Measurements from ENCODE around the gene HIVEP2. TPM values are rescaled to one million over a fixed set of nuclear protein-coding genes. Genes with fewer than 3 reads are reported as not detected.

The HIVEP2 gene
- total RNA-seq, 2 experiments from 2014 or later: 45.8 to 49.7 TPM

DNA sequence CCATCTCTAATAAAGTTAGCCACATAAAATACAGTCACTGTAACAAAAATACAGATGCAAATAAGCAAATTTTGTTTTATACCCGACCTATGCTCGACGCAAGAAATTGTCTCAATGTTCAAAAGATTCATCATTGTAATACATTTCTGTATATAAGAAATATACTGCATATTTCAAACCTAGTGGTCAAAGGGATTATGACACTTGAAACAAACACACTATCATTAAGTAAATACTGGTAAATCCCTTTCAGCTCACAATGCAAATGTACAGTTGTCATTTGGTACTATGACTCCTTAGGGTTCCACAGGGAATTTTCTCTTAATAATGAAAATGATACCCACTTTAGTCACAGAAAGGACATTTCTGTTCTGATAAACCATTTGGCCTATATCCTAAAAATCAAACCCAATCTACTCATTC, 2.2 kb downstream of the HIVEP2 start:
- peaks cover 50% of the 10 kb centered on the region for H3K4me1 Mint-ChIP-seq
- no peaks in the 10 kb centered on the region for H3K9me3 Mint-ChIP-seq
- ATAC-seq (ENCODE audit: low read depth) (no peak), DNase-seq (no peak)
- no peaks in the 10 kb centered on the region for H3K27me3 Mint-ChIP-seq
- peak overlapping the region; percentile 100 for H3K4me3 Mint-ChIP-seq
- H3K27ac Mint-ChIP-seq: peak overlapping the region; percentile 100
- POLR2A ChIA-PET: interaction anchor here (1.0 to 5.2 kb wide), 10 partner anchors 8 to 123 kb away, joined by 3 to 46 read pairs (median 6); no protein-coding TSS in a partner anchor
- H3K36me3 Mint-ChIP-seq: peaks cover 3% of the 10 kb centered on the region

DNA sequence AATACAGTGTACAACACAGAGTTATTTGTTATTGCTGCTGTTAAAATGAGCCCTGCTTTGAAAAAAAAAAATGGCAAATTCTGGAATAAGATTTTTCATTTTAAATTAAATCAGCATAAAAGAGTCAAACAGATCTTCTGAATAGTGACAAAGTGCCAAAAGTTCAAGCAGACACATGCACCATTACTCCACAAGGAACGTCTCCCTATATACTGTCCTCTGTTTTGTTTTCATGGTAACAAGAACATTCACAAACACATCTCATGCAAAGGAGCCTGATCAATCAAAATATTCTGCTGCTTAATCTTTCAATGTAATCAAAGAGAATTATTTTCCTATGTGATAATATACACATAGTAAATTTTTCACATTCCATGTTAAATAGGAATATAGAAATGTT, 2.7 kb downstream of the HIVEP2 start:
- ATAC-seq (ENCODE audit: low read depth) (no peak), DNase-seq (no peak)
- POLR2A ChIA-PET: interaction anchor here (1.9 to 5.2 kb wide), 3 partner anchors 15 to 100 kb away, joined by 11 to 46 read pairs (median 13); no protein-coding TSS in a partner anchor

DNA sequence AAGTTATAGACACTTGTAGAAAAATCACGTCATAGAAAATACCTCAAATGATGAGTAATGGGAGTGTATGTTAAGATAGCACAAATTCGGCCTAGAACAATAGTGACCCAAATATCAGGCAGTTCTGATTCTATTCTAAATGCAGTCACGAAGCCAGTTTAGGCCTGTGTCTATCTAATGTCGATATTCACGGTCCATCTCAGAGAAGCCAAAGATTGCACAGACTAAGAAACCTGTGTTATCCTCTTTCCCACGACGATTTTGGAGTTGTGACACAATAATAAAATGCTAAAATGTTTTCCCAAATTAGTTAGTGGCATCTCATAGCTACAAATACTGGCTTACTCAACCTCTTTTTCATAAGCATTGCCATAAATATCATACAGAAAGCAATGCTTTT, 4.0 kb downstream of the HIVEP2 start:
- Mint-ChIP-seq H3K4me1 (peaks cover 52% of the 10 kb centered on the region), H3K4me3 (peak overlapping the region; percentile 100), H3K36me3 (peaks cover 5% of the 10 kb centered on the region), H3K27me3 (no peaks in the 10 kb centered on the region), H3K9me3 (no peaks in the 10 kb centered on the region), H3K27ac (peak overlapping the region; percentile 64)
- POLR2A ChIA-PET: interaction anchor here (5.2 kb wide), 1 partner anchor 13 kb away, joined by 46 read pairs; no protein-coding TSS in a partner anchor
- DNase-seq (no peak), ATAC-seq (ENCODE audit: low read depth) (no peak)

More for the DNA sequence above, 2.7 kb downstream of the HIVEP2 start:
- H3K27ac Mint-ChIP-seq: peak overlapping the region; percentile 100
- peaks cover 51% of the 10 kb centered on the region for H3K4me1 Mint-ChIP-seq
- H3K9me3 Mint-ChIP-seq: no peaks in the 10 kb centered on the region
- no peaks in the 10 kb centered on the region for H3K27me3 Mint-ChIP-seq
- H3K4me3 Mint-ChIP-seq: peak overlapping the region; percentile 100
- peaks cover 3% of the 10 kb centered on the region for H3K36me3 Mint-ChIP-seq

DNA sequence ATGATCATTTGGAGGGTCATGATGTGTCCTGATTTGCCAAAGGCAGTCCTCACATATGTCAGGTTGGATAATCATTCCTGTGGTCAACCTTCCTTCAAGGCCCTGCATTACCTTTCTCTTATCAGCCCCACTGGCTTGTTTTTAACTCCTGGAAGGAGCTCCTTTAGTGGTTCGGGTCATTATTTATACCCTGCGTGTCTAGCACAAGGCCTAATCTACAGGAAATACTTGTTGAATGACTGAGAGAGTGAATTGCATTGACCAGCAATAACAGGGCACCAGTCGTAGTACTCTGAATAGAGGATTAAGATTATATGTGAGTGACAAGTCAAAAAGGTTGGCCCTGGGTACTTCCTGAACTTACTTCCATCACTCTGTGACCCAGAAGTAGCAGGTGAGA, 4.5 kb downstream of the HIVEP2 start:
- H3K36me3 Mint-ChIP-seq: peaks cover 6% of the 10 kb centered on the region
- peak overlapping the region; percentile 64 for H3K27ac Mint-ChIP-seq
- H3K9me3 Mint-ChIP-seq: no peaks in the 10 kb centered on the region
- peak overlapping the region; percentile 100 for H3K4me3 Mint-ChIP-seq
- ATAC-seq (ENCODE audit: low read depth): no peak
- peaks cover 56% of the 10 kb centered on the region for H3K4me1 Mint-ChIP-seq
- POLR2A ChIA-PET: interaction anchor here (5.2 kb wide), 1 partner anchor 13 kb away, joined by 46 read pairs; no protein-coding TSS in a partner anchor
- DNase-seq: no peak
- no peaks in the 10 kb centered on the region for H3K27me3 Mint-ChIP-seq

DNA sequence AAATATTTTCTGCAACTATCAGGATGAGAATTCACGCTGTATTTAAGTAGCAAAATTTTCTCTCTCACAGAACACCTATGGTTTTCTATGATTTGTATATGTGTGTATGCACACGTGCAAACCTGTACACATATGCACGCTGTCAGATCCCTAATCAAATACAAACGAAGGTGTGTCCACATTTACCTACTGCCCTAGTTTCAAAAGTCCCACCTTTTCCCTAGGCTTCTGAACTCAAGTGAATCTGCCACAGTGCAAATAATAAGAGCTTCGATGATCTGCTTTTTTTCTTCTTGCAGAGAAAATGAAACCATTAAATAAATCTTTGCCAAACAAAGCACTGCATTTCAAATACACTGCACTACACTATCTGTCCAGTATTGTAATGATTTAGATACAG, 6.5 kb downstream of the HIVEP2 start:
- Mint-ChIP-seq H3K4me1 (peaks cover 71% of the 10 kb centered on the region), H3K4me3 (peak overlapping the region; percentile 74), H3K27ac (peak overlapping the region; percentile 66), H3K27me3 (no peaks in the 10 kb centered on the region), H3K36me3 (peaks cover 6% of the 10 kb centered on the region), H3K9me3 (no peaks in the 10 kb centered on the region)
- ATAC-seq (ENCODE audit: low read depth) (no peak), DNase-seq (no peak)
- POLR2A ChIA-PET: interaction anchor here (0.9 to 1.3 kb wide), 3 partner anchors 12 to 119 kb away, joined by 3 to 5 read pairs (median 4); no protein-coding TSS in a partner anchor

DNA sequence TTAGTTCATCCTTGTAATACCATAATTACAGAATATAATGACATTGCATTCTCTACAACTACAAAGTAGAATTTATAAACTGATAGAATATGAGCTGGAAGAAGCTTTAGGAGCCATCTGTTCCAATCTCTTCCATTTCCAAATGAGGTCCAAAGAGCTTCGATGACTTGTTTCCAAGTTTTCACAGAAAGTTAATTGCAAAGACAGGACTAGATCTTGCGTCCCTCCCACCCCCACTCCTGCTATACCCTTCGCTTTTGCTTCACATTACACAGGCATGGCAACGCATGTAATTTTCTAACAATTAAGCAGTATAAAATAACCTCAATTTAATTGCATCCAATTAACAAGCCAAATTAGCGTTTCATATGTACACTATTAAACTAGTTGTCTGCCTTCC, 7.0 kb downstream of the HIVEP2 start:
- no peak for ATAC-seq (ENCODE audit: low read depth)
- Mint-ChIP-seq H3K27ac (peak overlapping the region; percentile 6), H3K27me3 (no peaks in the 10 kb centered on the region), H3K9me3 (no peaks in the 10 kb centered on the region), H3K4me3 (peak overlapping the region; percentile 74), H3K4me1 (peaks cover 69% of the 10 kb centered on the region), H3K36me3 (peaks cover 6% of the 10 kb centered on the region)
- DNase-seq: no peak
- POLR2A ChIA-PET: interaction anchor here (0.9 to 1.3 kb wide), 3 partner anchors 7 to 31 kb away, joined by 4 to 5 read pairs (median 5); partner anchors contain the start of gene HIVEP2

DNA sequence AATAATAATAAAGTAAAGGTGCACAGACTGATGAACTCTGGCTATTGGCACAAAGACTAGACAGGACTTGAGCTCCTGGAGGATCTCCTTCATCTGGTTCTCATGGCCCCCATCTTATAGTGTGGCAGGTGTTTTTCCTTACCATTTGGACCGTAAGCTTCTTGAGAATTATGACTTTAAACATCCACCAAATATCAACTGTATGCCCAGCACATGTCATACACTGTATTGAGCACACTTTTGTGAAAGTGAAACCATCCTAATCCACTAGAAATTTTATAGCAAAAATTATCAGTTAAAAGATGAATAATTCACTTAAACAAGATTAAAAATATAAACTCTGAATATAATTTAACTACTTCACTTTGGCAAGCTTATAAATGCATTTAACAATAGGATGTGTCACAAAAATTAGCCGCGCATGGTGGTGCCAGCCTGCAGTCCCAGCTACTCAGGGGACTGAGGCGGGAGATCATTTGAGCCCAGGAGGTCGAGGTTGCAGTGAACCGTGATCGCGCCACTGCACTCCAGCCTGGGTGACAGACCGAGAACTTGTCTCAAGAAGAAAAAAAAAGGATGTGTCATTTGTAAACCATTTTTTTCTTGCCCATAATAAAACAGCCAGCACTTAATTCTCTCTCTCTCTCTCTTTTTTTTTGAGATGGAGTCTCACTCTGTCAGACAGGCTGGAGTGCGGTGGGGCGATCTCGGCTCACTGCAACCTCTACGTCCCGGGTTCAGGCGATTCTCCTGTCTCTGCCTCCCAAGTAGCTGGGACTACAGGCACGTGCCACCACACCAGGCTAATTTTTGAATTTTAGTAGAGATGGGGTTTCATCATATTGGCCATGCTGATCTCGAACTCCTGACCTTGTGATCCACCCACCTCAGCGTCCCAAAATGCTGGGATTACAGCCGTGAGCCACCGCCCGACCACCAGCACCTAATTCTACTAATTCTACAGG, 9.1 kb downstream of the HIVEP2 start:
- Mint-ChIP-seq H3K4me3 (peak overlapping the region; percentile 80), H3K27ac (peak overlapping the region; percentile 87), H3K9me3 (no peaks in the 10 kb centered on the region), H3K4me1 (peaks cover 67% of the 10 kb centered on the region), H3K27me3 (no peaks in the 10 kb centered on the region), H3K36me3 (peaks cover 10% of the 10 kb centered on the region)
- POLR2A ChIA-PET: interaction anchor here (0.9 to 2.8 kb wide), 5 partner anchors 8 to 93 kb away, joined by 3 to 15 read pairs (median 6); no protein-coding TSS in a partner anchor
- peak; percentile 44 for ATAC-seq (ENCODE audit: low read depth)
- no peak for DNase-seq

DNA sequence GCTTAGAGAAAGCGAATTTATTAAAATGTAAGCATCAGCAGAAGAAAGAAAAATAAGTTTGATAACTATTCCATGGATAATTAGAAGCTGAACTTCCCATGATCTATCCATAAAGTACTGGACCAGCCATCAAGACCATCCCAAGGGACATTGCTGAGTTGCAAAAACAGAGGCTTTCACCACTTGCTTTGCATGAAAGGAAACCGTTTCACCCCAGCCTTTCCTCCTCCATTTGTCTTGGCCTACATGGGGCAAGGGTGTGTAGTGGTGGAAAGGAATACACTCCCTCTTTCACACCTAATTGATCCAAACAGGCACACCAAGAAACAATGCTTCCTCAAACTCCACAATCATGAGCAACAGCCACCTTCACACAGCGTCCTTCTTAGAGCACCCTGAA, 10.4 kb downstream of the HIVEP2 start:
- Mint-ChIP-seq H3K9me3 (no peaks in the 10 kb centered on the region), H3K4me3 (peak overlapping the region; percentile 57), H3K36me3 (peaks cover 12% of the 10 kb centered on the region), H3K27ac (peak overlapping the region; percentile 77), H3K27me3 (no peaks in the 10 kb centered on the region), H3K4me1 (peaks cover 70% of the 10 kb centered on the region)
- DNase-seq: no peak
- ATAC-seq (ENCODE audit: low read depth): no peak
- POLR2A ChIA-PET: interaction anchor here (0.9 to 2.8 kb wide), 4 partner anchors 8 to 91 kb away, joined by 4 to 15 read pairs (median 10); no protein-coding TSS in a partner anchor

DNA sequence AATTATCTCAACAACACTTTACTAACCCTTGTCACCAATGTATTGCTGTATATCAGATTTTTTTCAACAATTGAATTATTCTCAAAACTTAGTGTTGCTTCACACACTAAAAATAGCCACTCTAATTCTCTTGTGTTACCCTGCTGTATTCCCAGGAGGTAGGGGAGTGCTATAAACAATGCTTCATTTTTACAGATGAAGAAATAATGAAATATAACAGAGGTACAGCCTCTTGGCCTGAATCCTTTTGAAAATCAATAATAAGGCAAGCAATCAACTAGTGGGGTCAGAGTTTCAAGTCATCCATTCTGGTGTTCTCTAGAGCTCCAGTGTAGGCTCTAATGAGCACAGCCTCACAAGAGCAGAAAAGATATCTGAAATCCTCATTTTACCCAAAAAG, 10.9 kb downstream of the HIVEP2 start:
- no peaks in the 10 kb centered on the region for H3K27me3 Mint-ChIP-seq
- ATAC-seq (ENCODE audit: low read depth) (no peak), DNase-seq (no peak)
- POLR2A ChIA-PET: interaction anchor here (2.8 kb wide), 1 partner anchor 12 kb away, joined by 15 read pairs; no protein-coding TSS in a partner anchor
- H3K9me3 Mint-ChIP-seq: no peaks in the 10 kb centered on the region
- H3K27ac Mint-ChIP-seq: peak overlapping the region; percentile 77
- peaks cover 12% of the 10 kb centered on the region for H3K36me3 Mint-ChIP-seq
- H3K4me1 Mint-ChIP-seq: peaks cover 69% of the 10 kb centered on the region
- H3K4me3 Mint-ChIP-seq: peak overlapping the region; percentile 57

DNA sequence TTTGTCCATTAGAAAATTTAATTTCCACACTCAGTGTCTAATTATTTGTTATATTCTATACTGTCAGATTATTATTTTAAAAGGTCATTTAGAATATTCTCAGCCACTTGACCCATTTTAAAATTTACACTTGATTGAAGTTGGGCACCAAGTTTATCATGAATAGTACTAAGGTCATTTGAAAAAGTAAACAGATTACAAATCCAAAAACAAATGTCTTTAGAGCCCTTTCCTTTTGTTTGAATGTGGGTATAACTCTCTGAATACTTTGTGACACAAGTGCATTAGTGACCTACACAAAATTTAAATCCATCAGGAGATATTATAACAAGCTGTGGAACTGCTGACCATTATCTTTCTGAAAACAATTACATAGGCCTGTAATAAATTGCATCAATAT, 11.3 kb downstream of the HIVEP2 start:
- DNase-seq (no peak), ATAC-seq (ENCODE audit: low read depth) (no peak)
- Mint-ChIP-seq H3K36me3 (peaks cover 12% of the 10 kb centered on the region), H3K9me3 (no peaks in the 10 kb centered on the region), H3K27ac (no peak overlapping the region), H3K4me1 (peaks cover 71% of the 10 kb centered on the region), H3K4me3 (no peak overlapping the region), H3K27me3 (no peaks in the 10 kb centered on the region)
- POLR2A ChIA-PET: interaction anchor here (2.8 kb wide), 1 partner anchor 13 kb away, joined by 15 read pairs; no protein-coding TSS in a partner anchor

DNA sequence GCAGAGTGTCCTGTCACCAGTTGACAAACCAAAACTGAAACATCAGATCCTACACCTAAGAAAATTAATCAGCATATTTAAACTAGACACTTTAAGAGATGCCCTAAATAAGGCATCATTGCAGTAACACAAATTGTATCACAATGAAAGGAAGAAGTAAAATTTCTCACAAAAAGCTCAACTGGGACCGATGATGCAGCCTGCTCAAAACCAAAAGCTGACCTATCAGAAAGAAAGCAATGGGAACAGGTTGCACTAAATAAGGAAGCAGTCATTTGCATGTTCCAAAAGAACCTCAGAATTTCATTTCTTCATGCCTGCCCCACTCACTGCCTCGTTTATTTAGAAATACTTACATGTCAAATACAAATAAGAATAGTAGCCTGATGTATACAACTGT, 12.1 kb downstream of the HIVEP2 start:
- Mint-ChIP-seq H3K27me3 (no peaks in the 10 kb centered on the region), H3K36me3 (peaks cover 12% of the 10 kb centered on the region), H3K4me1 (peaks cover 69% of the 10 kb centered on the region), H3K27ac (peak overlapping the region; percentile 67), H3K4me3 (peak overlapping the region; percentile 75), H3K9me3 (no peaks in the 10 kb centered on the region)
- POLR2A ChIA-PET: interaction anchor here (0.6 kb wide), 1 partner anchor 458 kb away, joined by 3 read pairs; no protein-coding TSS in a partner anchor
- no peak for DNase-seq
- ATAC-seq (ENCODE audit: low read depth): no peak

DNA sequence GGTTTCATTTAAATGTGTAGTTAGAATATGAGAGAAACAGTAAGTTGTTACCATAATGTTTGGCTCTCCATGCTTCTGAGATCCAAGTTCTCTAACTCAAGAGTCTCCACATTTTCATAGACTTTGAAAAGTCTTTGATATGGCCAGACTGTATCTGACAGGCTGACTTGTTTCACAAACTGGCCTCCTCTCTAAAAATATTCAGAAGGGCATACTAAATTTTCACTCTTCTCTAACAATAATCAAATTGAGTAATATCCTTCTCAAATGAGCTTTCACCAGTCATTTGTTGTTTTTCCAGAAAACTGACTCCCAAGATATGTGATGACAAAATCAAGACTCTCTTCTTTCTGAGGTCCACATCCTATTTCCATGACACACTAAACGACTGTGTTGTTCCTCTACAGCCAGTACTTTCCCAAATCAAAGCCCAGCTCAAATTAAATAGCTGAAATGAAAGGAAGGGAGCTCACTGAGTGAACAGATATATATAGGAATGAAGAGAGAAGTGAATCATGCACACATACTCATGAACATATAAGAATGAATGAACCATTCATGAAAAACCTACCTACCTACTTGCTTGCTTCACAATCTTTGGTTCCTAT, 15.1 kb downstream of the HIVEP2 start:
- Mint-ChIP-seq H3K4me1 (peaks cover 67% of the 10 kb centered on the region), H3K27ac (peak overlapping the region; percentile 72), H3K4me3 (peak overlapping the region; percentile 97), H3K9me3 (no peaks in the 10 kb centered on the region), H3K27me3 (no peaks in the 10 kb centered on the region), H3K36me3 (peaks cover 8% of the 10 kb centered on the region)
- POLR2A ChIA-PET: interaction anchor here (1.8 kb wide), 1 partner anchor 17 kb away, joined by 4 read pairs; no protein-coding TSS in a partner anchor
- no peak for DNase-seq
- ATAC-seq (ENCODE audit: low read depth): no peak

DNA sequence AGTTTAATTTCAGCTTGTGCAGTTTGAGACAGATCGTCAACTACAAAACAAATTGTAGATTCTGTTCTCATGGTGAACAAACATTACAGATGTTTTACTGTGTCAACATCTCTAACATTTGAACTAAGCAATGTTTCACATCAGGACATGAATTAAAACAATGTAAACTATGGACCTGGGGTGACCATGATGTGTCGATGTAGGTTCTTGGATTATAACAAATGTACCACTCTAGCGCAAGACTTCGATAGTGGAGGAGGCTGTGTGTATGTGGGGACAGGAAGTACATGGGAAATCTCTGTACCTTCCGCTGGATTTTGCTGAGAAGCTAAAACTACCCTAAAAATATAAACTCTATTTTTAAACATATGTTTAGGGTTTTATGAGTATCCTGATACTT, 17.1 kb downstream of the HIVEP2 start:
- Mint-ChIP-seq H3K4me1 (peaks cover 49% of the 10 kb centered on the region), H3K9me3 (no peaks in the 10 kb centered on the region), H3K4me3 (peak overlapping the region; percentile 97), H3K27ac (peak overlapping the region; percentile 95), H3K27me3 (no peaks in the 10 kb centered on the region), H3K36me3 (peaks cover 9% of the 10 kb centered on the region)
- DNase-seq (no peak), ATAC-seq (ENCODE audit: low read depth) (peak; percentile 39)
- POLR2A ChIA-PET: interaction anchor here (1.0 to 4.4 kb wide), 9 partner anchors 7 to 85 kb away, joined by 3 to 61 read pairs (median 15); partner anchors contain the start of gene HIVEP2

Measured in activated naive CD8-positive, alpha-beta T cell treated with anti-CD3 and anti-CD28 coated beads, Interleukin-2, amount 10 ng/mL, durations not matched to agents 7 days and 5 days (primary cell).